COR-L47 (cell line): ENCODE data around the gene CLEC16A.

Experiments
- DNase-seq: peaks from one replicate; lab custom pipeline; 2025; lab: John Stamatoyannopoulos, UW

CLEC16A gene

GRCh38 chr16:11039726-11040125 is 95.4 kb downstream of the CLEC16A start:
- DNase-seq, result no peak

- DNase-seq, result no peak
Measured at GRCh38 chr16:11042191-11042590, 97.8 kb downstream of the CLEC16A start.

- DNase-seq, result no peak
Measured at GRCh38 chr16:11045441-11045840, 101.1 kb downstream of the CLEC16A start.

- no peak for DNase-seq
Measured at GRCh38 chr16:11045846-11046245, 101.5 kb downstream of the CLEC16A start.

GRCh38 chr16:11046382-11046931 is 102.1 kb downstream of the CLEC16A start:
- DNase-seq, result no peak

GRCh38 chr16:11047057-11047456 is 102.7 kb downstream of the CLEC16A start:
- no peak for DNase-seq

- DNase-seq, result no peak
Measured at GRCh38 chr16:11047939-11048800, 103.8 kb downstream of the CLEC16A start.

GRCh38 chr16:11049396-11050059 is 105.2 kb downstream of the CLEC16A start:
- no peak for DNase-seq

GRCh38 chr16:11050536-11050935 is 106.2 kb downstream of the CLEC16A start:
- DNase-seq, result no peak

- DNase-seq, result peak; percentile 36
Measured at GRCh38 chr16:11050944-11051343, 106.6 kb downstream of the CLEC16A start.

GRCh38 chr16:11051430-11051829 is 107.1 kb downstream of the CLEC16A start:
- DNase-seq, result no peak

- DNase-seq, result no peak
Measured at GRCh38 chr16:11051879-11052808, 107.8 kb downstream of the CLEC16A start.

- DNase-seq, result no peak
Measured at GRCh38 chr16:11053916-11054460, 109.6 kb downstream of the CLEC16A start.

- no peak for DNase-seq
Measured at GRCh38 chr16:11056090-11056992, 112.0 kb downstream of the CLEC16A start.

- DNase-seq, result no peak
Measured at GRCh38 chr16:11056993-11057649, 112.8 kb downstream of the CLEC16A start.

- DNase-seq, result no peak
Measured at GRCh38 chr16:11057711-11058345, 113.5 kb downstream of the CLEC16A start.

GRCh38 chr16:11058832-11059231 is 114.5 kb downstream of the CLEC16A start:
- DNase-seq, result no peak

GRCh38 chr16:11059588-11059987 is 115.2 kb downstream of the CLEC16A start:
- DNase-seq, result no peak

- DNase-seq, result no peak
Measured at GRCh38 chr16:11060364-11060763, 116.0 kb downstream of the CLEC16A start.

- no peak for DNase-seq
Measured at GRCh38 chr16:11060842-11061241, 116.5 kb downstream of the CLEC16A start.
